Endodermal cell (in vitro differentiated cells): ENCODE measurements around the gene GATA2. TPM values are rescaled to one million over a fixed set of nuclear protein-coding genes. Genes with fewer than 3 reads are reported as not detected.

Experiments
- DNase-seq: peaks from one replicate; pipeline ENCODE4 v3.0.0-alpha.2; 2017
- H3K27ac ChIP-seq: 2 replicates; pipeline ENCODE4 v1.5.1; 2013; ENCODE audit warnings: mild to moderate bottlenecking, low read depth, low read length, moderate library complexity
- H3K27me3 ChIP-seq: 2 replicates; pipeline ENCODE4 v1.6.1; 2013; ENCODE audit warnings: mild to moderate bottlenecking, low read length, moderate library complexity; ENCODE audit not compliant: insufficient read depth, control insufficient read depth, poor library complexity, severe bottlenecking
- H3K36me3 ChIP-seq: 2 replicates; pipeline ENCODE4 v1.7.0; 2013; ENCODE audit warnings: mild to moderate bottlenecking, low read length, moderate library complexity; ENCODE audit not compliant: control insufficient read depth, insufficient read depth
- H3K4me1 ChIP-seq: one replicate; pipeline ENCODE4 v1.7.0; 2013; ENCODE audit warnings: low read length; ENCODE audit not compliant: control insufficient read depth, insufficient read depth
- H3K4me3 ChIP-seq: 2 replicates; pipeline ENCODE4 v1.5.1; 2013; ENCODE audit warnings: mild to moderate bottlenecking, low read length, moderate library complexity
- H3K9ac ChIP-seq: 2 replicates; pipeline ENCODE4 v1.6.1; 2013; ENCODE audit warnings: mild to moderate bottlenecking, low read length, moderate library complexity; ENCODE audit not compliant: poor library complexity, severe bottlenecking; ENCODE audit errors: extremely low read depth
- H3K9me3 ChIP-seq: 2 replicates; pipeline ENCODE4 v1.6.1; 2013; ENCODE audit warnings: mild to moderate bottlenecking, low read length, moderate library complexity; ENCODE audit not compliant: control insufficient read depth
- H3K27ac Mint-ChIP-seq: 2 replicates; pipeline ENCODE4 v1.8.0; 2020; ENCODE audit warnings: mixed read lengths
- H3K27me3 Mint-ChIP-seq: 2 replicates; pipeline ENCODE4 v1.8.0; 2021; ENCODE audit warnings: mild to moderate bottlenecking, mixed read lengths; ENCODE audit not compliant: insufficient read depth
- H3K36me3 Mint-ChIP-seq: 2 replicates; pipeline ENCODE4 v1.8.0; 2020; ENCODE audit warnings: low read depth, mixed read lengths
- H3K4me1 Mint-ChIP-seq: 2 replicates; pipeline ENCODE4 v1.8.0; 2020; ENCODE audit warnings: mixed read lengths
- H3K4me3 Mint-ChIP-seq: 2 replicates; pipeline ENCODE4 v1.8.0; 2020; ENCODE audit warnings: mild to moderate bottlenecking, moderate library complexity, mixed read lengths
- H3K9me3 Mint-ChIP-seq: 2 replicates; pipeline ENCODE4 v1.8.0; 2020; ENCODE audit warnings: mild to moderate bottlenecking, mixed read lengths
- WGBS, 2 experiments: methylation state at CpG; one replicate each; pipeline versions ENCODE4 v1.1.5 to v1.1.7; 2013; ENCODE audit warnings: missing lambda C conversion rate in 2 of 2, mixed read lengths in 1 of 2; ENCODE audit not compliant: insufficient coverage in 1 of 2, insufficient read length in 1 of 2; 5-methylcytosine and 5-hydroxymethylcytosine counted together
- total RNA-seq, 2 donors: library from RNA; stranded (reverse); fragmentation: NEBNext Ultra II Directional in 1 of 2; extraction: Animal tissue kit (Norgen Biotek cat#: 25700) in 1 of 2; gene quantifications; 2 replicates in 1 of 2; 3 replicates in 1 of 2; pipeline ENCODE4 v1.2.1, GENCODE V29; 2021
- TF ChIP-seq, protein P1 (sequence below): fragments of 200-600 bp; sonication (generic); conservative IDR thresholded peaks from 2 replicates; pipeline ENCODE4 v1.5.0; 2021; ENCODE audit warnings: antibody characterized with exemption, mild to moderate bottlenecking

Gene GATA2
- total RNA-seq, 2 donors from 2014 or later, result 1.2 to 1.6 TPM

DNA sequence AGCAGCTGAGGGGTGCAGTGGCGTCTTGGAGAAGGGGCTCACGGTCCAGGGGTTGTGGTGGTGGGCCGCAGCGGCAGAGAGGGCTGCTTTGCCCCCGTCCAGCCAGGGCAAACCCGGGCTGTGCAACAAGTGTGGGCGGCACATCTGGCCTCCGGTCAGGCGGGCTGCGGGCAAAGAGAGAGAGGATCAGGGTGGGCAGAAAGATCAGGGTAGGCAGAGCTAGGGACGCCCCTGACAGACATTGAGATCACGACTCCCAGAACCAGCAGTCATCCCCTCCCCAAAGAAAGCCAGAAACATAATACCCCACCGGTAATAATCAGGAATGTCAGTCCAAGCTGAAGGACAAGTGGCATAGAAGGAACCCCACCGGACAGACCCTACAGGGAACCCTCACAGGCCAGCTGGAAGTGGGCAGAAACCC lies 6.8 kb downstream of the GATA2 start:
- H3K27me3 Mint-ChIP-seq, result peaks cover 95% of the 10 kb centered on the region
- H3K4me3 Mint-ChIP-seq, result peak overlapping the region; percentile 51
- H3K4me1 ChIP-seq, result peaks cover 13% of the 10 kb centered on the region

DNA sequence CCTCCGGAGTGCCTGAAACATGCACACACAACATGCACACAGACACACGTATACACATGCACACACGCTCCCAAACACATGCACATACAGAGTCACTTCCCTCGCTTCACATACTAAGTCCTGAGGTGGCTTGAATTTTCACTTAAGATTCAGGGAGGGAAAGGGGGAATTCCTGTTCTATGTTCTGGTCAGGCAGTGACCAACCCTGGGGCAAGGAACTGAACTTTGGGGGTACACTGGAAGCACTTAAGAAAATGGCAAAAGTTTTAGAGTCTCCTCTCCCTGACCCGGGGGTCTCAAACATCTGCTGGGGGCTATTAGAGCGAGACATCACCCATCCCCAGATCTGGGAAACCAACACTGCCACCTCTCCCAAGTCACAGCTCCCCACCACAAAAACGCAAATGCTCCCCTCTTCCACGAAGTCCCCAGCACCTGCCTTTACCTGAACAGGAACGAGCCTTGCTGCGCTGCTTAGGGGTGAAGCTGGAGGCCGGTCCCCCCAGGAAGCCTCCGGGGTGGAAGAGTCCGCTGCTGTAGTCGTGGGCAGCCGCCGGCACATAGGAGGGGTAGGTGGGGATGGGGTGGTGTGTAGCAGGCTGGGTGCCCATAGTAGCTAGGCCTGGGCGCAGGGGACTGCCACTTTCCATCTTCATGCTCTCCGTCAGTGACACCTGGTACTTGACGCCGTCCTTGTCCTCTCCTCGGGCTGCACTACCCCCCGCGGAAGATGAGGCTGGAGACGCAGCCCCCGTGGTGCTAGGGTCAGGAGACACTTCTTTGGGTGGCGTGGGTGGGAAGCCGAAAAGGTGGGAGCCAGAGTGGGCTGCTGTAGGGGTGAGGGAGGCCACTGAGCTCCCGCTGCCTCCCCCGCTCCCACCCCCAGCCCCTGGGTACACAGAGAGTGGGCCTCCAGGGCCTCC lies 7.5 kb downstream of the GATA2 start:
- no peak overlapping the region for H3K27ac Mint-ChIP-seq
- peaks cover 35% of the 10 kb centered on the region for H3K4me1 Mint-ChIP-seq
- Histone ChIP-seq H3K4me3 (no peak overlapping the region), H3K27me3 (peaks cover 100% of the 10 kb centered on the region), H3K9ac (no peak overlapping the region), H3K9me3 (no peaks in the 10 kb centered on the region), H3K36me3 (no peaks in the 10 kb centered on the region), H3K27ac (no peak overlapping the region), H3K4me1 (peaks cover 13% of the 10 kb centered on the region)
- peak overlapping the region; percentile 51 for H3K4me3 Mint-ChIP-seq
- H3K36me3 Mint-ChIP-seq, result no peaks in the 10 kb centered on the region
- DNase-seq, result no peak
- H3K27me3 Mint-ChIP-seq, result peaks cover 95% of the 10 kb centered on the region
- no peaks in the 10 kb centered on the region for H3K9me3 Mint-ChIP-seq
- TF ChIP-seq, protein P1, sequence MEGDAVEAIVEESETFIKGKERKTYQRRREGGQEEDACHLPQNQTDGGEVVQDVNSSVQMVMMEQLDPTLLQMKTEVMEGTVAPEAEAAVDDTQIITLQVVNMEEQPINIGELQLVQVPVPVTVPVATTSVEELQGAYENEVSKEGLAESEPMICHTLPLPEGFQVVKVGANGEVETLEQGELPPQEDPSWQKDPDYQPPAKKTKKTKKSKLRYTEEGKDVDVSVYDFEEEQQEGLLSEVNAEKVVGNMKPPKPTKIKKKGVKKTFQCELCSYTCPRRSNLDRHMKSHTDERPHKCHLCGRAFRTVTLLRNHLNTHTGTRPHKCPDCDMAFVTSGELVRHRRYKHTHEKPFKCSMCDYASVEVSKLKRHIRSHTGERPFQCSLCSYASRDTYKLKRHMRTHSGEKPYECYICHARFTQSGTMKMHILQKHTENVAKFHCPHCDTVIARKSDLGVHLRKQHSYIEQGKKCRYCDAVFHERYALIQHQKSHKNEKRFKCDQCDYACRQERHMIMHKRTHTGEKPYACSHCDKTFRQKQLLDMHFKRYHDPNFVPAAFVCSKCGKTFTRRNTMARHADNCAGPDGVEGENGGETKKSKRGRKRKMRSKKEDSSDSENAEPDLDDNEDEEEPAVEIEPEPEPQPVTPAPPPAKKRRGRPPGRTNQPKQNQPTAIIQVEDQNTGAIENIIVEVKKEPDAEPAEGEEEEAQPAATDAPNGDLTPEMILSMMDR, result no peak
- WGBS, 2 experiments, result 14 to 48% methylated on average over 3 to 29 of the region's 29 CpGs

More for the DNA sequence above, 6.8 kb downstream of the GATA2 start:
- no peak overlapping the region for H3K27ac ChIP-seq
- peaks cover 100% of the 10 kb centered on the region for H3K27me3 ChIP-seq
- H3K9me3 ChIP-seq, result no peaks in the 10 kb centered on the region
- H3K4me3 ChIP-seq, result peak overlapping the region; percentile 23
- no peak for DNase-seq
- H3K9me3 Mint-ChIP-seq, result no peaks in the 10 kb centered on the region
- H3K9ac ChIP-seq, result no peak overlapping the region
- TF ChIP-seq, protein P1, result no peak
- 0 to 9% methylated on average over 3 to 14 of the region's 14 CpGs for WGBS, 2 experiments
- no peak overlapping the region for H3K27ac Mint-ChIP-seq
- no peaks in the 10 kb centered on the region for H3K36me3 Mint-ChIP-seq
- no peaks in the 10 kb centered on the region for H3K36me3 ChIP-seq
- H3K4me1 Mint-ChIP-seq, result peaks cover 37% of the 10 kb centered on the region

DNA sequence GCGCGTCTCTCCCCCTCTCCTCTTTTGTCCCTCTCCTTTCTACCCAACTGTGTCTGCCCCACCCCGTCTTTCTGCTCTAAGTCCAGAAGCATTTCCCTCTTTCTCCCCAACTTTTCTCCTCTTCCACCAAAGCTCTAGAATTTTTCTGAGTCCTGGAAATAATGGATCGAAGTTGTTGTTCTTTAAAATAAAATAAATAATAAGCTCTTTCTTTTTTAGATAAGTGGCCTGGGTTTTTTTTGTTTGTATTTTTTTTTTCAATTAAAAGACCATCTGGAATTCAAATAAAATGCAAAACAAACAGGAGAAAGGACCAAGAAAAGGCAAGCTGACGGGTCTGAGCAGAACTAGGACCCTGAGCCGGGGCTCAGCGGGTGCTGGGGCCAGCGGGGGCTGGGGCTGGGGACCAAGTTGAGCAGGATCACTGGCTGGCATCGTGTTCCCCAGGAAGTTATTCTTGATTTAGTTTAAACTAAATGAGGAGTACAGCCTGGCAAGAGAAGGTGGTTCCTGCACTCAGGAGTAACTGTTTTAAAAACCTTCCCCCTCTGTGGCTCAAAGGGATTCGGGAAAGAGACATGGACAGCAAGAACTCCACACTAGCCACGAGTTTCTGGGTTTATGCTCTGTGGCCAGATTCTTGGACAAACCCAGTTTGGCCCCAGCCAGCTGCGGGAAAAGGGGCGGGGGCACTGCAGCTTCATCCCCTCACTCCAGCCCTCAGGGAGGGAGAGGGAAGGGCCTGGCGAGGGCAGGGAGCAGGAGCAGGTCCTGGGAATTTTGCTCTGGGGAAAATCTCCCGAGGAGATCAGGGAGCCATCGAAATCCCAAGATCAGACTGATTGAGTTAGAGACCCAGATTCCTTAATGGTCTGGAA lies 8.4 kb downstream of the GATA2 start:
- peaks cover 100% of the 10 kb centered on the region for H3K27me3 ChIP-seq
- Mint-ChIP-seq H3K4me3 (no peak overlapping the region), H3K27ac (no peak overlapping the region), H3K36me3 (no peaks in the 10 kb centered on the region), H3K4me1 (peaks cover 35% of the 10 kb centered on the region), H3K9me3 (no peaks in the 10 kb centered on the region), H3K27me3 (peaks cover 95% of the 10 kb centered on the region)
- DNase-seq, result peak; percentile 68
- TF ChIP-seq, protein P1, result no peak
- H3K9ac ChIP-seq, result no peak overlapping the region
- H3K4me3 ChIP-seq, result no peak overlapping the region
- no peaks in the 10 kb centered on the region for H3K36me3 ChIP-seq
- H3K4me1 ChIP-seq, result peaks cover 13% of the 10 kb centered on the region
- 7 to 12% methylated on average over 11 to 15 of the region's 16 CpGs for WGBS, 2 experiments
- no peaks in the 10 kb centered on the region for H3K9me3 ChIP-seq
- H3K27ac ChIP-seq, result no peak overlapping the region
